ENCODE data around the gene POU3F4.

Gene POU3F4

DNA sequence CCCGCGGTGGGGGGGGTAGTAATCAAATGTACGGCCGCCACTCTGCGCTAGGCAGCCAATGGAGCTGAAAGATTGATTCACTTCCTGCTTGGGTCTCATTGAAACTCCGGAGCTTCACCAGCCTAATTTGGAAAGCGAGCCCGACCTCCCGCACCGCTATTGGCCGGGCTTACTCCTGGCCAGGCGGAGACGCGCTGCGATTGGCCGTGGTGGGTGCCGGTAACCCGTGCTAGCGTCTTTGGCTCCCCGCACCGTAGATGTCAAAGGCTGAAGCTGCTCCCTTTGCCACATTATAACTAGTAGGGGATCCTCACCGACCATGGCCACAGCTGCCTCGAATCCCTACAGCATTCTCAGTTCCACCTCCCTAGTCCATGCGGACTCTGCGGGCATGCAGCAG lies at the start of gene POU3F4:
Gene POU3F4, plus strand, starts transcription at position 285 of the 400 bp plus-strand sequence. Its CDS starts 35 bp downstream, at position 320.
- DNase-seq (ENCODE audit: low read depth): no peak

DNA sequence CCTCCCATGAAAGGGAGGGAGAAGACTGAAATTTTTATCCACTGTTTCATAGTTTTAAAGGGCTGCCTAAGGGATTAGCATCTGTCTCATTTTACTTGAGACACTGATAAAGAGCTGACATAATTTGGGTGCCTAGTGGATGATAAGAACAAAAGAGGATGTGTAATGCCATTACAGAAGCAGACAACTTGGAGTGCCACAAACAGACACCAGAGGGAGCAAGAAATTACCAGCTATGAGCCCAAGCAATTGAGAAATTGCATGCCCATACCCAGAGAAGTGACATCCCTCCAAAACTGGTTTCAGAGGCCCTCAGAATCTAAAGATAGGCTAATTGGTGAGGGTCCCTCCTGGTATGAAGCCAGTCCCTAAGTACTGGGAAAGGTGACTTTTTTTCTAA lies 38.5 kb upstream of the POU3F4 start:
- DNase-seq (ENCODE audit: low read depth): no peak

DNA sequence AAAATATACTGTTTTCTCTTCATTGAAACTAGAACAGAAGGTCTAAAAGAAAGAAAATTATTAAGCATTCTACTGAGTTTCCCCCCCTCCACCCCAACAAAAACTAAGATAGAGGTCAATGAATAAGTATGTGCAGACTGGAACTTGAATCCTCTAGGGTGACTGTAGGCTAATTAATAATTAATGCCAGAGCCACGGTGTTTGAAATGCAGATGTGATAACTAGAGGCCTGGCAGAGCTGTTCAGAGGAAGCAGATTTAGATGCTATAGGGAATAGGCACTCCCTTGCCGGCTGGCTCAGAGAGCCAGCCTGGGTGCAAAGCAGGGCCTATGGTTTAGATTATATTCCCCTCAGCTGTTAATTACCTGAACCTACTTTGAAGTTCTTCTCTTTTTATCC lies 12.2 kb upstream of the POU3F4 start:
- DNase-seq (ENCODE audit: low read depth): no peak

DNA sequence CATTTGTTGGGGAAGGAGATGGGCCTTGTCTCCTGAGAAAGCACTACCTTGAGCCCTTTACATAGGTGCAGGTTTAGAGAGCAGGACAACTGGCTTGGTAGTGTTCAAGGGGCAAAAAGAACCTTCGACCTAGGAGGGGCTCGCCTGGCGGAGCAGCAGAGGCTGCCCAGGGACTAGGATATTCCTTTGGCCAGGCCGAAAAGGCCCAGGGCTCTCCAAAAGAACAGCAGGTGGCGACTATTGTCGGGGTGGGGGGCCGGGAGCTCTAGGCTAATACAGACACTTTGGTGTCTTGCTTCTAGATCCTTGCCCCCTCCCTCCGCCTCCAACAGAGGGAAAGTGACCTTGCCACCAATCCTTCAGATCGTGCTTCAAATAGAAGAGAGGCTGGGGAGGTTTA lies 7.1 kb upstream of the POU3F4 start:
- DNase-seq (ENCODE audit: low read depth): no peak

GRCh38 chrX:83501530-83501929 lies 6.6 kb upstream of the POU3F4 start:
- DNase-seq (ENCODE audit: low read depth): no peak

- no peak for DNase-seq (ENCODE audit: low read depth)
Measured at GRCh38 chrX:83504721-83505479, 3.2 kb upstream of the POU3F4 start.

- no peak for DNase-seq (ENCODE audit: low read depth)
Measured at GRCh38 chrX:83508526-83509253, 600 bp downstream of the POU3F4 start.

- no peak for DNase-seq (ENCODE audit: low read depth)
Measured at GRCh38 chrX:83509254-83509801, 1.2 kb downstream of the POU3F4 start.

DNA sequence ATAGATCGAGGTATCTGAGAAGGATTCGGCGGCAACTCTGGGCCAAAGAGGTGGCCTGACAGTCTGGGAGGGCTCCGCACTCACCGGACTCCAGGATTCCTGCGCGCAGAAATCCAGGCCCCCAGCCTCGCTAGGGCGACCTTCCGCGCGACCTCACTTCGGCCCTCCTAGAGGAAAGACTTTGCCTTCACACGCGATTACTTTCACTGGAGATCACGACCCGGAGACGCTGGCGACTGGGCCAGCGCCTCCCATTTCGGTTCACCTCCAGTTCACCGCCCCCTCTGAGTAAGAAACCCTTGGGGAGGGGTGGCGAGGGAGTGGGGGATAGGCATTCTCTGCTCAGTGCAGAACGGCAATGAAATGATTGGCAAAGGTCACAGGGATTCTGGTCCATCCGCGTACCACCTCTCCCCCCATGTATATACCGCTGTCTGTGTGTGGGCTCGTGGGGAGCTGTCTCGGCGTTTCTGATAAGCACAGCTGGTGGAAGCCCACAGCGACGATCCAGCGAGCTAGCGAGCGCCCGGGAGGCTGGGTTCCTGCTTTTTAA lies 2.5 kb downstream of the POU3F4 start:
- DNase-seq (ENCODE audit: low read depth): no peak

GRCh38 chrX:83511208-83511607 lies 3.1 kb downstream of the POU3F4 start:
- no peak for DNase-seq (ENCODE audit: low read depth)

DNA sequence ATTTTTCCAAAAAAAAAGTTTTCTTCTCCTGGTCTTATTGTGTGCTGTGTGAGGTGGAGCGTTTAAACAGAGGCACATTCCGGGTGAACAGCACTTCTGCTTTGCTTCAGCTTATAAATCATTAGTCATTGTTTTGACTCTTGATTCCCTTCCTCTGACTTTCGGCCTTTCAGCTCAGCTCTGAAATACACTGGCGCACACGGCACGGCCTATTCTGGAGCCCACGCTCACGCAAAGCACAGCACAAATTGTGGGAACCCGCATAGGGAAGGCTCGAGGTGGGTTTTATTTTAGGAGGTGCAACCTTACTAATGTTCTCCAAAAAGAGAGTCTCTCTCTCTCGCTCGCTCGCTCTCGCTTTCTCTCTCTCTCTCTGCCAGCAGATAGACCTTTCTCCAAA lies 4.0 kb downstream of the POU3F4 start:
- no peak for DNase-seq (ENCODE audit: low read depth)

GRCh38 chrX:83516597-83516996 lies 8.5 kb downstream of the POU3F4 start:
- DNase-seq (ENCODE audit: low read depth): no peak

DNA sequence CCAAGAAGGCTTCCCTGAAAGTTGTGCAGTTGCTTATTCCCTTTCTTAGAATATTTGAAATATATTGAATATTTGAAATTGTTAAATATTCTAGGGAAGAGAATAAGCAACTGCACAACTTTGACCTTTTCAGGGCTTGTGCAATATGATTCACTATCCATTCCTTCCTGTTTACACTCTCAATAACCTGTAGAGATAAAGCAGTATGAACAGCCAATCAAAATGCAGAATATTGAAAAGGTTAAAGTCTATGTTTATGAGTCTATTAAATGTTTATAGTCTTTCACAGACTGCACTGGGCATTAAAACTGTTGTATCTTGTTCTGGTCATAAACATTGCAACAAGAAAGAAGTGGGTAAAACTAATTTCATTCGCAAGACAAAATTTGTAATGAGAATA lies 13.8 kb downstream of the POU3F4 start:
- no peak for DNase-seq (ENCODE audit: low read depth)

GRCh38 chrX:83529950-83530349 lies 21.9 kb downstream of the POU3F4 start:
- no peak for DNase-seq (ENCODE audit: low read depth)

- no peak for DNase-seq (ENCODE audit: low read depth)
Measured at GRCh38 chrX:83535417-83536196, 27.5 kb downstream of the POU3F4 start.
